ENCODE measurements around the gene MTSS2.

MTSS2 gene

DNA sequence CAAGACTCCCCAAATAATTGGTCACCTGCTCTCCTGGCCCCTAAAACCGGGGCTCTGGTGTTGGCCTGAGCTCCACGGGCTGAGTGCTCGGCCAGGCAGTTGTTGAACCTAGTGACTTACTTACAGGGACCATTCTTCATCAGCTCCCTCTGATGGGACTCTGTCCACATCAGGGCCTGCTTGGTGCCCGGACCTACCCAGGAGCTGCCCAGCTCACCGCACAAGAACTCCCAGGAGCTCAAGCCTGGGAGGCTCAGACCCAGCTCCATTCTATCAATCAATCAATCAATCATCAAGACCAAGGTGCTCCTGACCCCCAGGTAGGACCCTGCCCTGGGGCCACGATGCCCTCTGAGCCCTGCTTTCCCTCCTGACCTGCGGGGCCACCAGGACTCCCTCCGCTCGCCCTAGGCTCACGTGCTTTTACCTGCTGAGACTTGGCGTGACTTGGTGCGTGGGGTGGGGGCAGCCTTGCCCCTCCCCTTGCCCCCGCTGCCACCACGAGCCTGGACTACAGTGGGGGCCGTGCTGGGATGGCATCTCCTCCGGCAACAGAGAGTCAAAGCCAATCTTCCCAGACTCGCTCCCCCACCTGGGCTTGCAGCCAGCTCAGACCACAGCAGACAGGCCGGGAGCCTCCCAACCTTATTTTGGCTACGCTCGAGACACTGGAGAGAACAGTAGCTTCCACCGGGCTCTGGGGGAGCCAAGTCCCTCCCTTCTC is 23.8 kb downstream of the MTSS2 start:
- TF ChIP-seq, protein P1, sequence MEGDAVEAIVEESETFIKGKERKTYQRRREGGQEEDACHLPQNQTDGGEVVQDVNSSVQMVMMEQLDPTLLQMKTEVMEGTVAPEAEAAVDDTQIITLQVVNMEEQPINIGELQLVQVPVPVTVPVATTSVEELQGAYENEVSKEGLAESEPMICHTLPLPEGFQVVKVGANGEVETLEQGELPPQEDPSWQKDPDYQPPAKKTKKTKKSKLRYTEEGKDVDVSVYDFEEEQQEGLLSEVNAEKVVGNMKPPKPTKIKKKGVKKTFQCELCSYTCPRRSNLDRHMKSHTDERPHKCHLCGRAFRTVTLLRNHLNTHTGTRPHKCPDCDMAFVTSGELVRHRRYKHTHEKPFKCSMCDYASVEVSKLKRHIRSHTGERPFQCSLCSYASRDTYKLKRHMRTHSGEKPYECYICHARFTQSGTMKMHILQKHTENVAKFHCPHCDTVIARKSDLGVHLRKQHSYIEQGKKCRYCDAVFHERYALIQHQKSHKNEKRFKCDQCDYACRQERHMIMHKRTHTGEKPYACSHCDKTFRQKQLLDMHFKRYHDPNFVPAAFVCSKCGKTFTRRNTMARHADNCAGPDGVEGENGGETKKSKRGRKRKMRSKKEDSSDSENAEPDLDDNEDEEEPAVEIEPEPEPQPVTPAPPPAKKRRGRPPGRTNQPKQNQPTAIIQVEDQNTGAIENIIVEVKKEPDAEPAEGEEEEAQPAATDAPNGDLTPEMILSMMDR (IDR thresholded peaks at IDR 0.05; ENCODE audit: low read depth, low read length) = no peak
- TF ChIP-seq POLR2A (IDR thresholded peaks at IDR 0.05; ENCODE audit: extremely low read depth, insufficient read length) (no peak), MYC (IDR thresholded peaks at IDR 0.05; ENCODE audit: low read depth, low read length) (no peak)
- TF ChIP-seq, protein P2, sequence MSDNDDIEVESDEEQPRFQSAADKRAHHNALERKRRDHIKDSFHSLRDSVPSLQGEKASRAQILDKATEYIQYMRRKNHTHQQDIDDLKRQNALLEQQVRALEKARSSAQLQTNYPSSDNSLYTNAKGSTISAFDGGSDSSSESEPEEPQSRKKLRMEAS (IDR thresholded peaks at IDR 0.05; ENCODE audit: low read depth, low read length) = no peak
- H3K4me3 ChIP-seq (ENCODE audit: low read depth, low read length) = no peak overlapping the region
- DNase-seq (ENCODE audit: low read depth) = no peak

DNA sequence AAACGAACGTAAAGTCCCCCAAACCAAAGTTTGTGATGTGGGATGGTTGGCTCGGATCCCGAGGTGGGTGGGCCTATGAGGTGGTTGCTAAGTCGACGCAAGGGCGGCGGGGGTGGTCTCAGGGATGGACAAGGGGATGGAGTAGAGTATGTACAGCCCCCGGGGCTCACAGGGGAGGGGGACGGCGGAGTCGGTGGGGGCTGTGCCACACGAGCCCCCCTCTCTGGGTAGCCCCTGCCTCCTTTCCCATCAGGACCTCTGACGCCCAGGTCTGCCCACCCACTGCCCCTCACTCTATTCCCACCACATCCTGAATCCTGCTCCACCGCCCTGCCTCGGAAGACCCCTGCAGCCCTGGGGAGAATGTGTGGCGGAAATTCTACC is 24.3 kb downstream of the MTSS2 start:
- TF ChIP-seq, protein P1 (IDR thresholded peaks at IDR 0.05; ENCODE audit: low read depth, low read length) = no peak
- DNase-seq (ENCODE audit: low read depth) = no peak
- no peak overlapping the region for H3K4me3 ChIP-seq (ENCODE audit: low read depth, low read length)

DNA sequence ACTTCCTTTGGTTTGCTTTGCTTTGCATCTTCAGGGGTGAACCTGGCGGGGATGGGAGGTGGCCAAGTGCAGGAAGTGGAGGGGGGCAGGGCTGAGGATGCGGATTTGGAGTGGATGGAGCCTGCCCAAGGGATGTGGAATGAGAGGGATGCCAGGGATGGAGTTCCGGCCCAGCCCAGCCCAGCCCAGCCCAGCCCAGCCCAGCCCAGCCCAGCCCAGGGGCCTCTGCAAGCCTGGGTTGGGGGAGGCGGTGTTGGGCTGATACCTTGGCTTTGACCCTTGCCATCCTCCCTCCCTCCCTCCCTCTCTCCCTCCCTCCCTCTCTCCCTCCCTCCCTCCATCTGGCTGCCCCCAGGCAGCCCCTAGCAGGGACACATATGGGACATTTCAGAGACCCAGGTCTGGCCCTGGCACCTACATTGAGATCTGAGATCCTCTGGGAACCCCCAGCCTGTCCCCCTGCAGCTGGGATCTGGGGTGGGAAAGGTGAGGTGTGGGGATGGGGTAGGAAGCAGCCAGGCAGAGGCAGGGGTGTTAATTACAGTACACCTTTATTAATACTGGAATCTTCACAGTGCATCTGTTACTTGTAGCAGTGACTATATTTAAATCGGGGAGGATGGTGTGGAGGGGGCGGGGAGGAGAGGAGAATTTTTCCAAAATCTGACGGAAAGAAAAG is 25.0 kb downstream of the MTSS2 start:
- no peak for TF ChIP-seq POLR2A (IDR thresholded peaks at IDR 0.05; ENCODE audit: extremely low read depth, insufficient read length)
- TF ChIP-seq, protein P1 (IDR thresholded peaks at IDR 0.05; ENCODE audit: low read depth, low read length) = no peak
- no peak for TF ChIP-seq MYC (IDR thresholded peaks at IDR 0.05; ENCODE audit: low read depth, low read length)
- TF ChIP-seq, protein P2 (IDR thresholded peaks at IDR 0.05; ENCODE audit: low read depth, low read length) = no peak
- DNase-seq (ENCODE audit: low read depth) = no peak
- H3K4me3 ChIP-seq (ENCODE audit: low read depth, low read length) = no peak overlapping the region

DNA sequence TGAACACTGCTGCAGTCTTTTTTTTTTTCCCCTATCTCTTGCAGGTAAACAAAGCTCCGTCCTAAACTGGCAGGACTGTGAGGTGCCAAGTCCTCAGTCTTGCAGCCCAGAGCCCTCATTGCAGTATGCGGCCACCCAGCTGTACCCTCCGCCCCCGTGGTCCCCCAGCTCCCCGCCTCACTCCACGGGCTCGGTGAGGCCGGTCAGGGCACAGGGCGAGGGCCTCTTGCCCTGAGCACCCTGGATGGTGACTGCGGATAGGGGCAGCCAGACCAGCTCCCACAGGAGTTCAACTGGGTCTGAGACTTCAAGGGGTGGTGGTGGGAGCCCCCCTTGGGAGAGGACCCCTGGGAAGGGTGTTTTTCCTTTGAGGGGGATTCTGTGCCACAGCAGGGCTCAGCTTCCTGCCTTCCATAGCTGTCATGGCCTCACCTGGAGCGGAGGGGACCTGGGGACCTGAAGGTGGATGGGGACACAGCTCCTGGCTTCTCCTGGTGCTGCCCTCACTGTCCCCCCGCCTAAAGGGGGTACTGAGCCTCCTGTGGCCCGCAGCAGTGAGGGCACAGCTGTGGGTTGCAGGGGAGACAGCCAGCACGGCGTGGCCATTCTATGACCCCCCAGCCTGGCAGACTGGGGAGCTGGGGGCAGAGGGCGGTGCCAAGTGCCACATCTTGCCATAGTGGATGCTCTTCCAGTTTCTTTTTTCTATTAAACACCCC is 25.7 kb downstream of the MTSS2 start:
- TF ChIP-seq, protein P1 (IDR thresholded peaks at IDR 0.05; ENCODE audit: low read depth, low read length) = no peak
- TF ChIP-seq, protein P2 (IDR thresholded peaks at IDR 0.05; ENCODE audit: low read depth, low read length) = no peak
- TF ChIP-seq POLR2A (IDR thresholded peaks at IDR 0.05; ENCODE audit: extremely low read depth, insufficient read length) (no peak), MYC (IDR thresholded peaks at IDR 0.05; ENCODE audit: low read depth, low read length) (no peak)
- DNase-seq (ENCODE audit: low read depth) = peak; percentile 9
- H3K4me3 ChIP-seq (ENCODE audit: low read depth, low read length) = no peak overlapping the region

DNA sequence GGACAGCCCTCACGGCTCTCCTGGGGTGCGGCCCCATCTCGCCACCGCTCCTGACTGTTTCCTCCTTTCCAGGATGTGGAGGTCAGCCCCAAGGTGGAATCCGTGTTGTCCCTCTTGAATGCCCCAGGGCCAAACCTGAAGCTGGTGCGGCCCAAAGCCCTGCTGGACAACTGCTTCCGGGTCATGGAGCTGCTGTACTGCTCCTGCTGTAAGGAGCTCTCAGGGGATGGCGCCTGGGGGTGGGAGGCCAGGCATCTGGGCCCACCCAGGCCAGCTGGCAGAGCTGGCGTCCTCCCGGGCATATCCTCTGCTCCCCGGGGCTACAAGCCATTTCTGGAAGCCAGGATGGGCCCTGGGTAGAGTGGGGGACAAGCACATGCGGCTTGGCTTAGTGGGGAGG is 26.3 kb downstream of the MTSS2 start:
- TF ChIP-seq, protein P2 (IDR thresholded peaks at IDR 0.05; ENCODE audit: low read depth, low read length) = no peak
- TF ChIP-seq MYC (IDR thresholded peaks at IDR 0.05; ENCODE audit: low read depth, low read length) = no peak
- H3K4me3 ChIP-seq (ENCODE audit: low read depth, low read length) = no peak overlapping the region
- no peak for DNase-seq (ENCODE audit: low read depth)

DNA sequence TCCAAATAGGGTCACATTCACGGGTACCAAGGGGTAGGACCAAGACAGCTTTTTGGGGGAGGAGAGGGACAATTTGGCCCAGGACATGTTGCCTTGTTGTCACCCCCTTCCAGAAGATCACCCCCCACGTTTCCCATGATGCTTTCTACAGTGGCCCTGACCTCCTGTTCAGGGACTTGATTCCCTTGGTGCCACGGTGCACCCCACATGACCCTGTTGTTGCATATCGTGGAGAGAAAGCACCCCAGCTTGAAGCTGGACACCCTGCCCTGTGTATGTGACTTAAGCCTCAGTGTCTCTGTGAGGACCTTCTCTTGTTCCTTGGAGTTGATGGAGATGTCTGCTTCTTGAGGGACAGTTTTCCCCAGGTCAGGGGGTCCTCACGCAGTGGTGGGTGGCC is 26.9 kb downstream of the MTSS2 start:
- no peak for DNase-seq (ENCODE audit: low read depth)

More for the DNA sequence above, 26.9 kb downstream of the MTSS2 start:
- H3K4me3 ChIP-seq (ENCODE audit: low read depth, low read length) = no peak overlapping the region
- TF ChIP-seq POLR2A (IDR thresholded peaks at IDR 0.05; ENCODE audit: extremely low read depth, insufficient read length) (no peak), MYC (IDR thresholded peaks at IDR 0.05; ENCODE audit: low read depth, low read length) (no peak)
- TF ChIP-seq, protein P1 (IDR thresholded peaks at IDR 0.05; ENCODE audit: low read depth, low read length) = no peak
- TF ChIP-seq, protein P2 (IDR thresholded peaks at IDR 0.05; ENCODE audit: low read depth, low read length) = no peak
